ENCODE results near the gene SRSF1. TPM values are rescaled to one million over a fixed set of nuclear protein-coding genes. Genes with fewer than 3 reads are reported as not detected.

The SRSF1 gene
- total RNA-seq, 4 donors from 2014 or later: 122 to 174 (median 143) TPM

- intact Hi-C loops (cut with DNase I; ENCODE audit: low total_unique reads) (no loop called here), in situ Hi-C loops (cut with MboI; ENCODE audit: low pct_ligation_motif_present in 1 of 4, low pct_unique_long_range_greater_than_20kb in 1 of 4, low sequenced_read_pairs in 3 of 4) (no loop called here)
- H3K27ac ChIP-seq: no peak overlapping the region
- H3K4me1 ChIP-seq: no peaks in the 10 kb centered on the region
- 80% methylated on average over 1 of the region's 1 CpG; no CpG with 5 or more reads in 1 of the 2 donors for WGBS, 2 donors (ENCODE audit: low coverage in 1 of 2)
- TF ChIP-seq POLR2AphosphoS5 (IDR thresholded peaks at IDR 0.05): no peak
- TF ChIP-seq, protein P1, sequence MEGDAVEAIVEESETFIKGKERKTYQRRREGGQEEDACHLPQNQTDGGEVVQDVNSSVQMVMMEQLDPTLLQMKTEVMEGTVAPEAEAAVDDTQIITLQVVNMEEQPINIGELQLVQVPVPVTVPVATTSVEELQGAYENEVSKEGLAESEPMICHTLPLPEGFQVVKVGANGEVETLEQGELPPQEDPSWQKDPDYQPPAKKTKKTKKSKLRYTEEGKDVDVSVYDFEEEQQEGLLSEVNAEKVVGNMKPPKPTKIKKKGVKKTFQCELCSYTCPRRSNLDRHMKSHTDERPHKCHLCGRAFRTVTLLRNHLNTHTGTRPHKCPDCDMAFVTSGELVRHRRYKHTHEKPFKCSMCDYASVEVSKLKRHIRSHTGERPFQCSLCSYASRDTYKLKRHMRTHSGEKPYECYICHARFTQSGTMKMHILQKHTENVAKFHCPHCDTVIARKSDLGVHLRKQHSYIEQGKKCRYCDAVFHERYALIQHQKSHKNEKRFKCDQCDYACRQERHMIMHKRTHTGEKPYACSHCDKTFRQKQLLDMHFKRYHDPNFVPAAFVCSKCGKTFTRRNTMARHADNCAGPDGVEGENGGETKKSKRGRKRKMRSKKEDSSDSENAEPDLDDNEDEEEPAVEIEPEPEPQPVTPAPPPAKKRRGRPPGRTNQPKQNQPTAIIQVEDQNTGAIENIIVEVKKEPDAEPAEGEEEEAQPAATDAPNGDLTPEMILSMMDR (IDR thresholded peaks at IDR 0.05): no peak
- no peak for TF ChIP-seq POLR2A (IDR thresholded peaks at IDR 0.05)
- TF ChIP-seq EP300 (IDR thresholded peaks at IDR 0.05; ENCODE audit: low read depth): no peak
- H3K36me3 ChIP-seq: no peaks in the 10 kb centered on the region
- no peaks in the 10 kb centered on the region for H3K27me3 ChIP-seq
- H3K4me3 ChIP-seq: no peak overlapping the region
- DNase-seq: no peak
- H3K9me3 ChIP-seq: no peaks in the 10 kb centered on the region
Measured at GRCh38 chr17:58052407-58052806, 45.4 kb upstream of the SRSF1 start.

- in situ Hi-C loops (cut with MboI; ENCODE audit: low pct_ligation_motif_present in 1 of 4, low pct_unique_long_range_greater_than_20kb in 1 of 4, low sequenced_read_pairs in 3 of 4): no loop called here
- WGBS, 2 donors (ENCODE audit: low coverage in 1 of 2): 89 to 90% methylated on average over 1 of the region's 1 CpG
Measured at GRCh38 chr17:58051468-58051867, 44.4 kb upstream of the SRSF1 start.

DNA sequence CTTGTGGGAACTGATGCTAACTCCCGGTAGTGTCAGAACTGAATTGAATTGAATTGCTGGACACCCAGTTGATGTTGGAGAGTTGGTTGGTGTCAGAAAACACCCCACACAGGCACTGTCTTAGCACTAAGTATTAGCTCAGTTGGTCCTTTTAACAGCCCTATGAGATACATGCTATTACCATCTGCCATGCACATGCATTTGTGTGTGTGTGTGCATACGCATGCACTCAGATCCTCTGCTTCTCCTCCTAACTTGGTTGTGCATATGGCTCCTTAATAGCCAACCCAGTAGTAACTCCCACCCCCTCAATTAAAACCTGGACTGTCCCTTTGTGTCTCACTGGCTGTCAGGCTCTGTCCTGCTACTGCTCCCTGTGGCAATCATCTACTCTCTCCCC, 43.9 kb upstream of the SRSF1 start:
- no peak for DNase-seq
- Histone ChIP-seq H3K27me3 (no peaks in the 10 kb centered on the region), H3K27ac (no peak overlapping the region), H3K36me3 (no peaks in the 10 kb centered on the region), H3K4me3 (no peak overlapping the region), H3K9me3 (no peaks in the 10 kb centered on the region), H3K4me1 (no peaks in the 10 kb centered on the region)
- intact Hi-C loops (cut with DNase I; ENCODE audit: low total_unique reads): no loop called here
- WGBS, 2 donors (ENCODE audit: low coverage in 1 of 2): 91% methylated on average over 2 of the region's 2 CpGs; no CpG with 5 or more reads in 1 of the 2 donors
- in situ Hi-C loops (cut with MboI; ENCODE audit: low pct_ligation_motif_present in 1 of 4, low pct_unique_long_range_greater_than_20kb in 1 of 4, low sequenced_read_pairs in 3 of 4): no loop called here
- TF ChIP-seq, protein P1 (IDR thresholded peaks at IDR 0.05): no peak
- TF ChIP-seq POLR2A (IDR thresholded peaks at IDR 0.05) (no peak), POLR2AphosphoS5 (IDR thresholded peaks at IDR 0.05) (no peak), EP300 (IDR thresholded peaks at IDR 0.05; ENCODE audit: low read depth) (no peak)

More at GRCh38 chr17:58051468-58051867, 44.4 kb upstream of the SRSF1 start:
- no peak overlapping the region for H3K27ac ChIP-seq
- H3K4me3 ChIP-seq: no peak overlapping the region
- H3K27me3 ChIP-seq: no peaks in the 10 kb centered on the region
- intact Hi-C loops (cut with DNase I; ENCODE audit: low total_unique reads): no loop called here
- H3K4me1 ChIP-seq: no peaks in the 10 kb centered on the region
- H3K36me3 ChIP-seq: no peaks in the 10 kb centered on the region
- no peaks in the 10 kb centered on the region for H3K9me3 ChIP-seq
- TF ChIP-seq EP300 (IDR thresholded peaks at IDR 0.05; ENCODE audit: low read depth): no peak
- TF ChIP-seq POLR2AphosphoS5 (IDR thresholded peaks at IDR 0.05): no peak
- TF ChIP-seq, protein P1 (IDR thresholded peaks at IDR 0.05): no peak
- TF ChIP-seq POLR2A (IDR thresholded peaks at IDR 0.05): no peak
- no peak for DNase-seq

GRCh38 chr17:58049533-58049932, 42.5 kb upstream of the SRSF1 start:
- no peak overlapping the region for H3K27ac ChIP-seq
- H3K9me3 ChIP-seq: no peaks in the 10 kb centered on the region
- no peaks in the 10 kb centered on the region for H3K27me3 ChIP-seq
- in situ Hi-C loops (cut with MboI; ENCODE audit: low pct_ligation_motif_present in 1 of 4, low pct_unique_long_range_greater_than_20kb in 1 of 4, low sequenced_read_pairs in 3 of 4): no loop called here
- no peaks in the 10 kb centered on the region for H3K4me1 ChIP-seq
- no peak overlapping the region for H3K4me3 ChIP-seq
- TF ChIP-seq, protein P1 (IDR thresholded peaks at IDR 0.05): no peak
- TF ChIP-seq POLR2A (IDR thresholded peaks at IDR 0.05) (no peak), POLR2AphosphoS5 (IDR thresholded peaks at IDR 0.05) (no peak)
- intact Hi-C loops (cut with DNase I; ENCODE audit: low total_unique reads): no loop called here
- 92% methylated on average over 4 of the region's 4 CpGs for WGBS, 2 donors (ENCODE audit: low coverage in 1 of 2)
- no peak for DNase-seq
- H3K36me3 ChIP-seq: no peaks in the 10 kb centered on the region

All from transverse colon (tissue), 4 donors.